HG03354 (cell line): ENCODE measurements around the gene SELENOV.
"Not testable (repeated sequence)": the region's sequence is repeated elsewhere in the genome, so short reads cannot be mapped to it uniquely, and the experiment has no call there.

Experiments
- ATAC-seq: cut with Tn5 transposase; IDR thresholded peaks from one replicate; pipeline ENCODE4 v1.9.1; 2021; ENCODE audit warnings: mild to moderate bottlenecking; ENCODE audit not compliant: unreplicated experiment, poor library complexity, severe bottlenecking

Gene SELENOV

DNA sequence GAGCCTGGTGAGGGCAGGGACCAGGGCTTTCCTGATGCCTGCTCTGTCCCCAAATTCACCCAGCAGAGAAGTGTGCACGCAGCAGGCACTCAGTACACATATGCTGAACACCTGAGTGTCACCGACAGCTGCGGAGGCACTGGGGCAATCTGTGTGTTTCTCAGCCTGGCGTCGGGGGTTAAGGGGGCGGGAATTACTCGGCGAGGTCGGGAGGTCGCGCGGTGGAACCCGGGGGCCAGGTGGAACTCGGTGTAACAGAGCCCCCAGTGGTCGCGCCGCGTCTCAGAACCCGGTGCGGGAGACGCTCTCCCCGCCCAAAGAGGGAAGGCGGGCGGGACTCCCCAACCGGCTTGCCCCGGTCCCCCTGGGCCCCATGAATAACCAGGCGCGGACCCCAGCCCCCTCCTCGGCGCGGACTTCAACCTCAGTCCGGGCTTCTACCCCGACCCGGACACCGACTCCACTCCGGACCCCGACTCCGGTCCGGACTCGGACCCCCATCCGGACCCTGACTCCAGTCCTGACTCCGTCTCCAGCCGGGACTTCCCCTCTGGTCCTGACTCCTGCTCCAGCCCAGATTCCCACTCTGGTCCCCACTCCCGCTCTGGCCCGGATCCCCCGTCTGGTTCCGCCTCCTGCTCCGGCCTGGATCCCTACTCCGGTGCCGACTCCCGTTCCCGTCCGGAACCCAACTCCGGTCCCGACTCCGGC lies at the start of gene SELENOV:
SELENOV (plus strand) TSS at position 300 of the 711 bp plus-strand sequence; CDS start at position 374, 74 bp downstream.
- ATAC-seq = no peak

GRCh38 chr19:39465956-39466747 lies 48.8 kb upstream of the SELENOV start:
- ATAC-seq = no peak

DNA sequence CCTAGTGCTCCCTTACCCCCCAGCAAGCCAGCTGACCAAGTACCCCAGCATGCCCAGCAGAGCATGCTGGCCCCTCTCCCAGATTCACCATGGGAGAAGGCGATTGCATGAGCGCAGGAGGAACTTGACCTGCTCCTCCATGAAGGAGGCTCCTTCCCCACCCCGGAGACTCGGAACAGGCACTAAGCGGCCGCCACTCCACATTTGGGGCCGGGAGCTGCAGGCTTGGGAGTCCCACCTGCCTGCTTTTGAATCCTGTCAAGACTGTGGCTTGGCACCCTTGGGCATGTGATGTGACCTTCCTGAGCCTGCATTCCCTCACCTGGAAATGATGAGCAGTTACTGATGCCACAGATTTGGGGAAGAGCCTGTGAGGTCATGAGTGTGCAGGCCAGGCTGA lies 47.0 kb upstream of the SELENOV start:
- ATAC-seq = no peak

- no peak for ATAC-seq
These were observed 45.9 kb upstream of the SELENOV start for GRCh38 chr19:39469036-39469435.

DNA sequence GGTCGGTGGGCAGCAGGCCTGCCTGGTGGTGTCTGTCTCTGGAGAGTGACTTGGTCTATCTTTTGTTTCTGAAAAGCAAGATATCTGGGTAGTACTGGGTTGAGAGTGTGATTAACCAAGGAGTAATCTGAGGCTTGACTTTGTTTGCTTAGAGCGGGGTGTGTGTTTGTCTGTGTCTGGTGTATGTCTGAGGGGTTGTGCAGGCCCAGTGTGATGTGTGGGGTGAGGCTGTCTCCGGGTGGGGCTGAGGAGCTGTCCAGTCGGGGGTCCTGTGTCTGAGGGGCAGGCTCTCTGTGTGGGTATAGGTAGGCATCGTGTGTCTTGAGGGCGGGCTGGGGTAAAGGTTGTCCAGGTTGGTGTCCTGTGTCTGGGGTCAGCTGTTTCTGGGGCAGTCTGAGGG lies 45.4 kb upstream of the SELENOV start:
- no peak for ATAC-seq

DNA sequence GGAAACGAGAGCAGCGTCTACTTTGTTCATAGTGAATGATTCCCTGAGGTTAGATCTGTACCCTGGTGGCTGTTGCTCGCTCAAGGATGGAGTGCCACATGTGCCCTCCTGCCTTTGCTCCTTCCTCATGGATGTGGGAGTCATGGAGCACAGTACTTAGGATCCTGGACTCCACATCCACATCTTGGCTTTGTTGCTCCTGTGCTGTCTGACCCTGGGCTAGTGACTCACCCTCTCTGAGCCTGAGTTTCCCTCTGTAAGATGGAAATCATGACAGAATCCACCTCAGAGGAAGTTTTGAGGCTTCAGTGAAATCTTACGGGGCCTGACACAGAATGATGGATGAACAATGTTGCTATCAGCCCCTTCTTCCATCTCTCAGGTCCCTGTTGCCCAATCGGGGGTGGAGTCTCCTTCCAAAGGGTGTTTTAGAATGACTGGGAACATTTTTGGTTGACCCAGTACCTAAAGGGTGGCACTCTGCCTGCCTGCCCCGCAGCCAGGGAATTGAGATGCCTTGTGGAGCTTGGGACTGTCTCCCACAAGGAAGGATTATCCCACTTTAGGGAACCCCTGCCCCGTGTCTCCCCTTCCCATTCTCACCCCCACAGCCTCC lies 44.1 kb upstream of the SELENOV start:
- ATAC-seq = no peak

DNA sequence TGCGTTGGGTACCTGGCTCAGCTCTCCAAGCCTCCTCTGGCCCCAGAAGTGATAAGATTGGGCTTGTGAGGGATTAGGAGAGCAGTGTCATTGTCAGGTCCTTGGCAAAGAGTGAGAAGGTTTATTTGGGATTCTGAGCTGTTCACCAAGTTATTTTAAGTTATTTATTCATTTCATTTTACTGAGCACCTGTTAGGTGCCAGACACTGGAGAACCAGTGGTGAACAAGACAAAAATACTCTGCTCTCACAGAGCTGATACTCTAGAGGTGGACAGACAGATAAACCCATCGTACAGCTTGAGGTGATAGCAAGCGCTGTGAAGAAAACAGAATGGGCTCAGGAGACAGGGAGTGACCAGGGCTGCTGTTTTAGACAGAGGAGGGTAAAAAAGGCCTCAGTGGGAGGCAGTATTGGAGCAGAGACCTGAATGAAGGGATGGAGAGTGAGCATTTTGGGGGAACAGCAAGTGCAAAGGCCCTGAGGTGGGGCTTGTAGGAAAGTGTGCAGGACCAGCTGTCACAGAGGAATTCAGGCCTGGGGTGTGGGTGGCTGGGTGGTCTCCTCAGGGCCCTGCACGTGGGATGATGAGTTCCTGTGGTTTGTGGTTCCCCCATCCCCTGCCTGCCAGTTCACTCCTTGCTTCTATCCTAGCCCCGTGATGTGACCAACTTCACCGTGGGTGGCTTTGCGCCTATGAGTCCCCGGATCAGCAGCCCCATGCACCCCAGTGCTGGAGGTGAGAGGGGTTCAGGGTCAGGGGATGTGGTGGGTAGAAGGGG lies 43.0 kb upstream of the SELENOV start:
- no peak for ATAC-seq

- ATAC-seq = no peak
These were observed 42.0 kb upstream of the SELENOV start for GRCh38 chr19:39472746-39473442.

GRCh38 chr19:39473443-39473960 lies 41.4 kb upstream of the SELENOV start:
- no peak for ATAC-seq

- no peak for ATAC-seq
These were observed 40.8 kb upstream of the SELENOV start for GRCh38 chr19:39474139-39474620.

GRCh38 chr19:39475748-39476147 lies 39.2 kb upstream of the SELENOV start:
- no peak for ATAC-seq

DNA sequence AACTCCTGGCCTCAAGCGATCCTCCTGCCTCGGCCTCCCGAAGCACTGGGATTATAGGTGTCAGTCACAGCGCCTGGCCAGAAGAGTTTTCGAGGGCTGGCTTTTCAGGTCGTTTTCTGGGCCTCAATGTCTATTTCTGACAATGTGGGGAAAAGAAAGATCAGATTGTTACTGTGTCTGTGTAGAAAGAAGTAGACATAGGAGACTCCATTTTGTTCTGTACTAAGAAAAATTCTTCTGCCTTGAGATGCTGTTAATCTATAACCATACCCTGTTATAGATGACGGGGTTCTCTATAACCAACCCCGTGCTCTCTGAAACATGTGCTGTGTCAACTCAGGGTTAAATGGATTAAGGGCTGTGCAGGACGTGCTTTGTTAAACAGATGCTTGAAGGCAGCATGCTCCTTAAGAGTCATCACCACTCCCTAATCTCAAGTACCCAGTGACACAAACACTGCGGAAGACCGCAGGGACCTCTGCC lies 35.6 kb upstream of the SELENOV start:
- ATAC-seq = not testable (repeated sequence)

- no peak for ATAC-seq
These were observed 35.0 kb upstream of the SELENOV start for GRCh38 chr19:39479916-39480315.

DNA sequence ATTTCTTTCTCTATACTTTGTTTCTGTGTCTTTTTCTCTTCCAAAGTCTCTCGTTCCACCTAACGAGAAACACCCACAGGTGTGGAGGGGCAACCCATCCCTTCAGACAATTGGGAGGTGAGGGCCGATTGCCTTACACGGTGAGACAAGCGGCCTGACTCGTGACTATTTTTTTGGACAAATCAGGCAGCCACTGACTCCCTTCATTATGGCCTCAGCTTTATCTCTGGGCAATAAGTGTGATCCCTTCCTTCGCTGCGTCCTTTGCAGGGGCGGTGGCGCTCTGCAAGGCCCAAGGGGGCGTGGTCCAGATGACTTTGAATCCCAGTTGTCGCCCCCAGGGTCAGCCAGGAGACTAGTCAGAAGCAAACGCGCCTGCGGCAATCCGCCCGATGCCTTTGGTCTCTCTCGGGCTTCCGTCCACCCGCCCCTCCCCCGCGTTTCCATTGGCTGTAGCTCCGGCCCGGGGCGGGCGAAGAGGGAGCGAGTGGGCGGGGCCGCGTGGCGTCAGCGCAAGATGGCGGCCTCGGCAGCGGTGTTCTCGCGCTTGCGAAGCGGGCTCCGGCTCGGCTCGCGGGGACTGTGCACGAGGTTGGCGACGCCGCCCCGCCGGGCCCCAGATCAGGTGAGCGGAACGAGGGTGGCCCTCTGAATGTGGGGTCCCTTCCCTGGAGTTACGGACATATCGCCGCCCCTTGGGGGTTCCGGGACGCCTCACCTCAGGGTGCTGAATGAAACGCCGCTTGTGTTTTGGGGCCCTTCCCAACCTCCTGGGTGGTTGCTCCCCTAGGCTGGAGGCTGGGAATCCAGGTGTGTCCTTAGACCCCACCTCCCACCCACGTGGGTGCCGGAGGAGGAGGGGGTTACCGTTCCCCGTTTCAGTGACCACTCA lies 34.4 kb upstream of the SELENOV start, which contains the start of gene TIMM50:
TIMM50 (plus strand) TSS at position 502 of the 892 bp plus-strand sequence; CDS start at position 518, 16 bp downstream.
- peak; percentile 89 for ATAC-seq

DNA sequence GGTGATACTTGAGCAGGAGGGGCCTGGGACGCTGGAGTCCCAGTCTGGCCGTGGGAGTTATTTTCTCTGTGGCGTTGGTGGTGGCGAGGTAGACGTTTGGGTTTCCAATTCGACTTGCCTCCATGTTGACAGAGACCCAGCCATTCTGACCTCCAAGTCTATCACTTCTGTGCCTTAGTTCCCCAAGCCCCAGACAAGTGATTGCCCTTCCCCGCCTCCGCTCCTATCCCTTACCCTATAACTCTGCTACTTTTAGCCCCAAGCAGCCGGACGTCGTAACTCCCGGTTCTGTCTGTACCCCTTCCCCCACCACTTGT lies 33.8 kb upstream of the SELENOV start:
- ATAC-seq = no peak

DNA sequence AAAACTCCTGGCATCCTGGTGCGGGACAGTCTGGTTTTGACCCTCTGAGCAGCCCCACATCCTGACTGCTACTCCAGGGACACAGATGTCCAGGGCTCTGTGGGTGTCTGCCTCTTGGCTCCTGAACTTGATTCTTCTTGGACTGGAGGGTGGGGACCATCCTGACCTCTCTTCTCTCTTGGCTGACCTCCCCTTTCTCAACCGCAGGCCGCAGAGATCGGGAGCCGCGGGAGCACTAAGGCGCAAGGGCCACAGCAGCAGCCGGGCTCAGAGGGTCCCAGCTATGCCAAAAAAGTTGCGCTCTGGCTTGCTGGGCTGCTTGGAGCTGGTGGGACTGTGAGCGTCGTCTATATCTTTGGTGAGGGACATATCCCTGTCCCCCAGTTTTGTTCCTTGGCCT lies 33.3 kb upstream of the SELENOV start:
- no peak for ATAC-seq

- ATAC-seq = no peak
These were observed 31.8 kb upstream of the SELENOV start for GRCh38 chr19:39483141-39483540.

DNA sequence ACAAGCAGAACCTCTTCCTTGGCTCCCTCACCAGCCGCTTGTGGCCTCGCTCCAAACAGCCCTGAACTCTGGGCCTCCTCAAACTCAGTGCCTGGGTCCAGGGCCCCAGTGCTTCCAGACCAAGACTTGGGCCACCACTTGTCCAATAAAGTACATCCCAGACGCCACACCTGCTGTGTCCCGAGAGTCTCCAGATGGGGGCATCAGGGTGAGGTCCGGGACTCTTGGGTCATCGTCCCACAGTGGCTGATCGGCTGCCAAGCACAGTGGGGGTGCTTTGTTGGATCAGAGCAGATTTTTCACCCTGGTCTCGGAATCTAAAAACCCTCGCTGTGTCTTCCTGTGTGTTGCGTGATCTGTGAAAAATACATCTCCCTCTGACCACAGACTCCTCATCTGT lies 25.2 kb upstream of the SELENOV start:
- ATAC-seq = no peak
